ENCODE results near the gene PELI2. TPM values are rescaled to one million over a fixed set of nuclear protein-coding genes. Genes with fewer than 3 reads are reported as not detected.

PELI2 gene
- polyA plus RNA-seq, 1 donor (not counting 4 experiments of a cell fraction or from before 2014, with no cell fraction given): not detected

DNA sequence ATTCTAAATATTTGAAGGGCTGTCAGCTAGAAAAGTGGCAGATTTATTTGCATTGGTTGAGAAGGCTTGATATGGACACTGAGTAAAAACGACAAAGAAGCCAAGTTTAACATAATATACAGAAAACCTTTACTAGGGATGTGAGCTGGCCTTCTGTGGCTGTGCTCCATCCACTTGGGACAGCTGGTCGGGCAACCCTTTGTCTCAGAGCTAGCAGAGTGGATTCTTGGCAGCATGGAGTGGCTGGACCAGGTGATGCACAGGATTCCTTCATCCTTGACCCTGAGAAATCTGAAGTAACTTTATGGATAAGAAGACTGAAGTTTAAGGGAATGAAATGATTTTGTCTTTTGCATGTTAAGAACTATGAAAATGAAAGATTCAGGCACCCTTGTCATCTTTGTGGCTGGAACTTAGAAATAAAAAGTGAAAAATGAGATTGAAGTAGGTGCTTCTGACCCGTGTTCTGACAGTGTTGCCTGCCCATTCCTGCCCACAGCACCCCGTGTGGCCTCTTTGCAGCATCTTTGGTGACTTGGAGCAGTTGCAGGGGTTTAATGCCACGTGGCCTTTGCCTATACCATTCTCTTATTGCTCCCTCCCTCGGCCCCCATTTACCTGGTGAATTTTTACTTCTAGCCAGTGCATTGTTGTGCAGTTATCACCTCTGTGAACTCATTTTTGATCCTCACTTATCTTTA, 32.6 kb downstream of the PELI2 start:
- FAIRE-seq (no peak), DNase-seq (ENCODE audit: low read depth, low spot score) (no peak)
- Histone ChIP-seq H3K4me3 (ENCODE audit: control insufficient read depth in 2 of 3, extremely low read depth in 1 of 3, insufficient read depth in 2 of 3, low read depth in 1 of 3, low read length in 3 of 3) (no peak overlapping the region), H4K20me1 (ENCODE audit: control insufficient read depth, extremely low read depth, insufficient read depth, low read length) (no peaks in the 10 kb centered on the region), H3K9ac (ENCODE audit: control insufficient read depth, extremely low read depth, insufficient read depth, low read length) (no peak overlapping the region), H3K4me1 (ENCODE audit: control insufficient read depth, extremely low read depth, insufficient read depth, low read length) (no peaks in the 10 kb centered on the region), H3K9me3 (ENCODE audit: control insufficient read depth, low read depth, low read length) (no peaks in the 10 kb centered on the region), H3K27ac (ENCODE audit: control insufficient read depth, insufficient read depth, low read length) (no peak overlapping the region), H2AFZ (ENCODE audit: control insufficient read depth, low read length) (no peak overlapping the region), H3K27me3 (ENCODE audit: control insufficient read depth, extremely low read depth, insufficient read depth, low read length) (peaks cover 4% of the 10 kb centered on the region), H3K79me2 (ENCODE audit: control insufficient read depth, insufficient read depth, low read length) (no peaks in the 10 kb centered on the region), H3K36me3 (ENCODE audit: control insufficient read depth in 2 of 2, extremely low read depth in 1 of 2, insufficient read depth in 2 of 2, low read length in 2 of 2) (no peaks in the 10 kb centered on the region), H3K4me2 (ENCODE audit: control insufficient read depth, extremely low read depth, insufficient read depth, low read depth, low read length) (no peak overlapping the region), H3K9me1 (ENCODE audit: control insufficient read depth, extremely low read depth, insufficient read depth, low read length) (no peaks in the 10 kb centered on the region)
- TF ChIP-seq EZH2 (IDR thresholded peaks at IDR 0.05; ENCODE audit: low read length): no peak
- TF ChIP-seq, protein P1, sequence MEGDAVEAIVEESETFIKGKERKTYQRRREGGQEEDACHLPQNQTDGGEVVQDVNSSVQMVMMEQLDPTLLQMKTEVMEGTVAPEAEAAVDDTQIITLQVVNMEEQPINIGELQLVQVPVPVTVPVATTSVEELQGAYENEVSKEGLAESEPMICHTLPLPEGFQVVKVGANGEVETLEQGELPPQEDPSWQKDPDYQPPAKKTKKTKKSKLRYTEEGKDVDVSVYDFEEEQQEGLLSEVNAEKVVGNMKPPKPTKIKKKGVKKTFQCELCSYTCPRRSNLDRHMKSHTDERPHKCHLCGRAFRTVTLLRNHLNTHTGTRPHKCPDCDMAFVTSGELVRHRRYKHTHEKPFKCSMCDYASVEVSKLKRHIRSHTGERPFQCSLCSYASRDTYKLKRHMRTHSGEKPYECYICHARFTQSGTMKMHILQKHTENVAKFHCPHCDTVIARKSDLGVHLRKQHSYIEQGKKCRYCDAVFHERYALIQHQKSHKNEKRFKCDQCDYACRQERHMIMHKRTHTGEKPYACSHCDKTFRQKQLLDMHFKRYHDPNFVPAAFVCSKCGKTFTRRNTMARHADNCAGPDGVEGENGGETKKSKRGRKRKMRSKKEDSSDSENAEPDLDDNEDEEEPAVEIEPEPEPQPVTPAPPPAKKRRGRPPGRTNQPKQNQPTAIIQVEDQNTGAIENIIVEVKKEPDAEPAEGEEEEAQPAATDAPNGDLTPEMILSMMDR (optimal IDR thresholded peaks at IDR 0.05 in 1 of 3, IDR thresholded peaks at IDR 0.05 in 1 of 3, conservative IDR thresholded peaks at IDR 0.05 in 1 of 3; ENCODE audit: extremely low read depth in 1 of 3, insufficient read depth in 2 of 3, low read length in 3 of 3): no peak
- dilution Hi-C loops (cut with MboI; ENCODE audit: extremely low pct_ligation_motif_present, low sequenced_read_pairs): no loop called here

DNA sequence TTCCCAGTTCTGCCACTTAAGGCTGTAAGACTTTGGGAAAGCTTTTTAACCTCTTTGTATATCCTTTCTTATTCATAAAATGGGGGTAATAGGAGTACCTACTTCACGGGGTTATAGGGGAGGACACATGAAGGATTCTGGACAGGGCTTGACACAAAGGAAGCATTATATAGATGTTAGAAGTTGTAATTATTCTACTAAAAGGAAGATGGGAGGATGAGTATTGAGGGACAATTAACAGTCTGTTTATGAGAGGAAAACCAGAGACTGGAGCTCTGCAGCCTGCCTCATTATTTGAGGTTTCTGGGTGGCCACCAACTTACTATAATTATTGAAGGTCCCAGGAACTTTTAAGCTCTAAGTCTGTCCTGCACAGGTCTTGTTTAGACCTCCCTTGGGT, 34.0 kb downstream of the PELI2 start:
- H3K9ac ChIP-seq (ENCODE audit: control insufficient read depth, extremely low read depth, insufficient read depth, low read length): no peak overlapping the region
- H2AFZ ChIP-seq (ENCODE audit: control insufficient read depth, low read length): no peak overlapping the region
- no peaks in the 10 kb centered on the region for H3K79me2 ChIP-seq (ENCODE audit: control insufficient read depth, insufficient read depth, low read length)
- no peaks in the 10 kb centered on the region for H3K36me3 ChIP-seq (ENCODE audit: control insufficient read depth in 2 of 2, extremely low read depth in 1 of 2, insufficient read depth in 2 of 2, low read length in 2 of 2)
- no peaks in the 10 kb centered on the region for H3K9me3 ChIP-seq (ENCODE audit: control insufficient read depth, low read depth, low read length)
- no peaks in the 10 kb centered on the region for H4K20me1 ChIP-seq (ENCODE audit: control insufficient read depth, extremely low read depth, insufficient read depth, low read length)
- H3K9me1 ChIP-seq (ENCODE audit: control insufficient read depth, extremely low read depth, insufficient read depth, low read length): no peaks in the 10 kb centered on the region
- no peak overlapping the region for H3K27ac ChIP-seq (ENCODE audit: control insufficient read depth, insufficient read depth, low read length)
- dilution Hi-C loops (cut with MboI; ENCODE audit: extremely low pct_ligation_motif_present, low sequenced_read_pairs): no loop called here
- H3K4me2 ChIP-seq (ENCODE audit: control insufficient read depth, extremely low read depth, insufficient read depth, low read depth, low read length): no peak overlapping the region
- no peaks in the 10 kb centered on the region for H3K27me3 ChIP-seq (ENCODE audit: control insufficient read depth, extremely low read depth, insufficient read depth, low read length)
- H3K4me3 ChIP-seq (ENCODE audit: control insufficient read depth in 2 of 3, extremely low read depth in 1 of 3, insufficient read depth in 2 of 3, low read depth in 1 of 3, low read length in 3 of 3): no peak overlapping the region
- DNase-seq (ENCODE audit: low read depth, low spot score): no peak
- H3K4me1 ChIP-seq (ENCODE audit: control insufficient read depth, extremely low read depth, insufficient read depth, low read length): no peaks in the 10 kb centered on the region
- TF ChIP-seq, protein P1 (optimal IDR thresholded peaks at IDR 0.05 in 1 of 3, IDR thresholded peaks at IDR 0.05 in 1 of 3, conservative IDR thresholded peaks at IDR 0.05 in 1 of 3; ENCODE audit: extremely low read depth in 1 of 3, insufficient read depth in 2 of 3, low read length in 3 of 3): no peak
- no peak for TF ChIP-seq EZH2 (IDR thresholded peaks at IDR 0.05; ENCODE audit: low read length)
- FAIRE-seq: no peak

Measured in keratinocyte (primary cell).